Measurements from ENCODE around the gene NCR2.

The NCR2 gene

GRCh38 chr6:41331401-41332150 is 3.8 kb upstream of the NCR2 start:
- no peak for DNase-seq (ENCODE audit: low spot score)

DNA sequence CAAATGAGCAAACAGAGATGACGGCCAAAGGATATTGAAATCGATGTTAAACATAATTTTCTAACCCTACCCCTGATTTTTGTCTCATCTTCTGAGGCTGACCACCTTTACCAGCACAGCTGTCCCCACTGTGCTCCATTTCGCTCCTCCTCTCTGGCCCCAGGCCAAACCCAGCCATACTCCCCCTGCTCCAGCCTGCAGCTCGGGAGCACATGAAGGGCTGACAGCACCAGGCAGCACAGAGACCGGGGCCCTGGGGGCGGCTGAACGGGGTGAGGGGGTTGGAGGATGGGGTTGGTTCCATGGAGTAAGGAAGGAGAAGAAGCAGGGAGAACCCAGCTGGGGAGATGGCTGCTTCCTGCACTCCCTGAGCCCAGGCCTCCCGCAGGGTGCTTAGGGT is 3.2 kb upstream of the NCR2 start:
- DNase-seq (ENCODE audit: low spot score): no peak

GRCh38 chr6:41332842-41333736 is 2.3 kb upstream of the NCR2 start:
- DNase-seq (ENCODE audit: low spot score): no peak

DNA sequence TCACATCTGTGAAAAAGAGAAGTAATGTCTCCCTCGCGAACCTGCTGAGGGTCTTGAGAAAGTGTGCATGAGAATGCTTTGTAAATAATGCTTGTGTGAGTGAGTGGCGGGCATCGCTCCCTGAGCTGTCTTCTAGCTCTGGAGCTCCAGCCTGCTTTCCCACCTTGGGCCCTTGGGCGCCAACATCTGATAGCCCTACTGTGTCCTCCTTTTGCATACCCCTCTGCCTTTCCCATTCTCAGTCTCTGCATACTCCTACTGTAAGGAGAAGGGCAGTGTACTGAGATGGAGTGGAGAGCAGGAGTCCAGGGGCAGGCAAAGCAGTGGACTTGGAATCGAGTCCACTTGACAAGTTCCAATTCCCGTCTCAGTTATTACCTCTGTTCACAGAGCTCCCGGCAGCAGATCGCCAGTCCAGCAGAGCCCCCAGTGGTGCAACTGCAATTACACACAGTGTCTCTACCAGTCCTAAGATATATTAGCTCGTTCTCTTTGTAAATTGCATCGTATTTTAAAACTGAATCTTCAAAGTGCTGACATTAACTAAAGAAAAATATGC is 847 bp upstream of the NCR2 start:
- DNase-seq (ENCODE audit: low spot score): no peak

DNA sequence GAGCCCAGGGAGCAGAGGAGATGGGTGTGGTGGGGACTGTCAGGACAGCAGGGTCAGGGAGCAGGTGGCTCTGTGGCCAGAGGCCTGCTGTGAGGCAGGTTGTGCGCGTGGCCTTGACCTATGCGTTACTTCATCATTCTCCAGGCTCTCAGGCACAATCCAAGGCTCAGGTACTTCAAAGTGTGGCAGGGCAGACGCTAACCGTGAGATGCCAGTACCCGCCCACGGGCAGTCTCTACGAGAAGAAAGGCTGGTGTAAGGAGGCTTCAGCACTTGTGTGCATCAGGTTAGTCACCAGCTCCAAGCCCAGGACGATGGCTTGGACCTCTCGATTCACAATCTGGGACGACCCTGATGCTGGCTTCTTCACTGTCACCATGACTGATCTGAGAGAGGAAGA is 535 bp downstream of the NCR2 start:
- DNase-seq (ENCODE audit: low spot score): no peak

GRCh38 chr6:41336824-41337223 is 1.4 kb downstream of the NCR2 start:
- no peak for DNase-seq (ENCODE audit: low spot score)

DNA sequence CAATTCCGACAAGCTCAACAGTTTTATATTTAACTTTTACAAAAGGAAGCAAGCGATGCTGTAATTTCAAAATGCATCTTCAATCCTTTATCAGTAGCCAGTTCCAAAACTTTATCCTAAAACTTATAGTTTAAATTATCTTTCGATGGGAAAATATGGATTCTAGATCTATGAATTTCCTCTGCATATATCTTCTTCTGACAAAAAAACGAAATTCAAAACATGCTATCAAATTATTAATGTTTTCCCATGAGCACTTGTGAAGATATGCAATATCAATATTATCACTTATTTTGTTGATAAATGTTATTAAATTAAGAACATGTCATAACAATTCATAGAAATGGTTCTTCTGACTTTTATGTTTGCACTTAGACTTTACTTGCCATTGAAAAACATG is 2.3 kb downstream of the NCR2 start:
- no peak for DNase-seq (ENCODE audit: low spot score)

GRCh38 chr6:41338659-41339058 is 3.3 kb downstream of the NCR2 start:
- DNase-seq (ENCODE audit: low spot score): no peak

- no peak for DNase-seq (ENCODE audit: low spot score)
Observed at GRCh38 chr6:41341580-41341979, 6.2 kb downstream of the NCR2 start.

GRCh38 chr6:41342241-41342640 is 6.8 kb downstream of the NCR2 start:
- DNase-seq (ENCODE audit: low spot score): no peak

- no peak for DNase-seq (ENCODE audit: low spot score)
Observed at GRCh38 chr6:41343641-41344187, 8.3 kb downstream of the NCR2 start.

DNA sequence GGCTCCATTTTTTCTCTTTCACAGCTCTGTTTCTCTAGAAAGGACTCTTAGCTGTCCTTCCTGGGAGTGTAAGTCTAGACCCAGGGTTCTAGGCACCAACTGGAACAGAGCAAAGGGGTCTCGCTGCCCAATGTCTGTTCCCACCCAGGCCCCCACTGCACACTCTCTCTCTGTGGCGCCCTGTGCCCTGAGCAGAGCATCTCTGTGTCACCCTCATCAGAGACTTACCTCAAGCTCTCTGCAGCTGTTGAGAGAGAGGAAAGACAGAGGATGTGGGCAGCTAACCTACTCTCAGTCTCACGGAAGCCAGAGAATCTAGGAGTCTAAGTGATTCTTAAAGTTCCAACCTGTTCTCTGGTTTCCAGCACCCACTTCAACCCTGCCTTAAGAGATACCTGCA is 9.5 kb downstream of the NCR2 start:
- no peak for DNase-seq (ENCODE audit: low spot score)

- no peak for DNase-seq (ENCODE audit: low spot score)
Observed at GRCh38 chr6:41345901-41346300, 10.5 kb downstream of the NCR2 start.

DNA sequence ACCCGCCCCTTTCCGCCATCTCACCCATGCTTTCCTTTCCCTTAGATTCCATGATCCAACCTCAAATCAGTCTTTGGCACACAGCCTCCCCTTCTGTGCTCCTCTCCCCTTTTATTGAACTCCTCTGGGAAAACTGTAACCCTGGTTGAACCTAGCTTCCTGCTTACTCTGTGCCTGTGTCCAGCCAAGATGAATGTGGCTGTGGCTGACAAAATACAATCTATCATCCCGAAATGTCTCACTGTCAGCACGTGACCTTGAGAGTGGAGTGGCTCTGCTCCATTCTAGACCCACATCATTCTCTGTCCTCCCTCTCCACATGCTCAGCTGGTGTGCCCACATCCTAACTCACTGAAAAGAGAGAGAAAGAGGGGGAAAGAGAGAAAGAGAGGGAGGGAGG is 11.0 kb downstream of the NCR2 start:
- DNase-seq (ENCODE audit: low spot score): no peak

DNA sequence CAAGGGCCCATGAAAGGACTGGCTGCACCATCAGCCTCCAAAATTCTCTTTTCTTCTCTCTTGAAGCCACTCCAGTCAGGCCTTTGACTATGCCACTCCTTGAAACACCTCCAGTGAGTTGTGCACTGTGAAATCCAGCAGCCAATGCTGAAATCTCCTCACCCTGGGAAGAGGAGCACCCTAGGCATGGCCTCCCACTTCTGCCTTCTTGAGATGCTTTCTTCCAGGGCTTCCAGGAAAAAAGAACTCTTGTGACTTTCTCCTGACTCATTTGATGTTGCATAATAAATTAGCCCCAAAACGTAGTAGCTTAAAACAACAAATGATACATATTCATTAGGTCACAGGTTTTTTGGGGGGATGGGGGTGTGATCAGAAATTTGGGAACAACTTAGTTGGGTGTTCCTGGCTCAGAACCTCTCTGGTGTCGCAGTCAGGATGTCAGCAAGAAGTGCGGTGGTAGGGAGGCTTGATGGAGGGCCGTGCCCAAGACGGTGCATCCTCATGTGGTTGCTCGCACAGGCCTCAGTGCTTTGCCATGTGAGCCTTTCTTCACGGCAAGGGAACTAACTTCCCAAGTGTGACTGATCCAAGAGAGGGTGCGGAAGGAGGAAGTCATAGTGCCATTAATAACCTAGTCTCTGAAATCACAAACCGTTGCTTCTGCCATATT is 12.1 kb downstream of the NCR2 start:
- no peak for DNase-seq (ENCODE audit: low spot score)

- DNase-seq (ENCODE audit: low spot score): no peak
Observed at GRCh38 chr6:41348934-41349333, 13.5 kb downstream of the NCR2 start.

DNA sequence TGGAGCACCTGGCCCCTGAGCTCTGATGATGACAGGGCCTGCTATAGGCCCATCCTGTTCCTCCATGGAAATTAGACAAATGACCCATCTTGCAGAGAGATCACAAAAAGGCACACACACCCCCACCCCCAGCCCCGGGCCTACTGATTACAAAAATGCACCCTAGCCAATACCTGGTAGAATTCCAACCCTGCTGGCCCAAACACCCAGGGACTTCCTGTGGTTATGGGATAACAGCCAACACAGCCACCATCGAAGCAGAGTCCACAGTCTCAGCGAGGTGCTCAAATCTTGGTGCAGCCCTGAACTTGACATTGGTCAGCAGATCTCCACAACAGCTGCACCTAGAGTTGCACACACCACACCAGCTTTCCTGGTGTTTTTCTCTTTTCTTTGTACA is 17.0 kb downstream of the NCR2 start:
- no peak for DNase-seq (ENCODE audit: low spot score)

DNA sequence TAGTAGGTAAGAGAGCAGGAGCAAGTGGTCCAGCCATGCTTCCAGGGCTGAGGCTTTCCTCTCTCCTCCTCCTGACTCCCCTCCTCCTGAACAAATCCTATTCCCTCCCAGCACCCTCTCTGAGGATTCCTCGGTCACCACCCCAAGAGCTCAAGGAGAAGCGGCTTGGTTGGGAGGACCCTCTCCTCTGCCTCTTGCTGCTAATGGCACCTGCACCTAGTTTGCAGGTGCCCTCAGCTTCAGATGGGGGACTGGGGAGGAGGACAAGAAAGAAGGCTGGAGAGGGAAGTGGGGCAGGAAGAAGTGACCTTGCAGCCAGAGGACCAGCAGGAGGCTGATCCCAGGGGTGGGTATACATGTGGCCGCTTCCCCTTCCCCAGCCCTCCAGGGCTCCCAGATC is 17.5 kb downstream of the NCR2 start:
- no peak for DNase-seq (ENCODE audit: low spot score)

DNA sequence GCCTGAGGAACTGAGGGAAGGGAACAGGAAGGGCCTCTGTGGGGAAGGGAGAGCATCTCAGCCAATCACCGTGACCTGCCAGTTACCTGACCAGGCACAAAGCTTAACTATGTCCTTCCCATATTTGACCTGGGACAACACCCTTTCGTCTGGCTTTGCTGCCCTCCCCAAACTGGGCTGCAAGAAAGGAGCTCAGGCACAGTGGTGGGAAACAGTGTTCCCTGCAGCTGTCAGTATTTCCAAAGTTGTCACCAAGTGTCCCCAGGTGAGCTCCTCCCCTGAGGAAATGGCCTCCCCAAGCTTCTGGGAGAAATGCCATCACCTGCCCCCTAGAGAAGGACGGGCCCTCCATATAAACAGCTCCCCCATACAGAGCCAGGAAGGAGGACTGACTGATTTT is 17.9 kb downstream of the NCR2 start:
- no peak for DNase-seq (ENCODE audit: low spot score)

DNA sequence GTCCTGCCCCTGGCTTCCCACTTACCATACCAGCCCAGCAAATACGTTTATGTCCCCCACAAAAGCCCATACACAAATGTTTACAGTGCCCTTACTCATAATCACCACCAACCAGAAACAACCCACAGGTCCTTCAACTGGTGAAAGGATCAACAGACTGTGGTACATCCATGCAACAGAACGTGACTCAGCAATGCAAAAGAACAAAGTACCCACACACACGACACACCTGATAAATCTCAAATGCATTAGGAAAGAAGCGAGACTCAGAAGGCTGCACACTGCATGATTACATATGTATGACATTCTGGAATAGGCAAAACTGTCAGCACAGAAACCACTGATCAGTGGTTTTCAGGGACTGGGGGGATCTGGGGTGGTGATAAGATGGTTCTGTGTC is 20.5 kb downstream of the NCR2 start:
- no peak for DNase-seq (ENCODE audit: low spot score)

GRCh38 chr6:41356825-41357224 is 21.4 kb downstream of the NCR2 start:
- DNase-seq (ENCODE audit: low spot score): no peak

DNA sequence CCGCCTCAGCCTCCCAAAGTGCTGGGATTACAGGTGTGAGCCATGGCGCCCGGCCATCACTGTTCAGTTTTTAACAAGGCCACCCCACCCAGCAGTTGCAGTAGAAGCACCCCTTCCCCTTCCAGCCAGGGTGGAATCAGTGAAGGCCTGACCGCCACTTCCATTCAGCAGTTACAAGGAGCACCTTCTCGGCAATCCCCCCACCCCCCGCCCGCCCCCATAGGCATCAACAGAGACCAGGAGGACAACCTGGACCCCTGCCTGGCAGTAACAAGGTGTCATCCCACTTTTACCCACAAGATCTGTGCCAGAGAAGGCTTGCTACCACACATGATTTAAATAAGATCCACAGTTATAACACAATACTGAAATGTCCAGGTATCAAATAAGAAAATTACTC is 23.1 kb downstream of the NCR2 start:
- DNase-seq (ENCODE audit: low spot score): no peak

All from putamen (tissue), 1 donor.